NCI-H524 treated with DMSO at 0.1 percent for 48 hours (cell line): ENCODE measurements around the gene RAPGEF6.
"Not testable (repeated sequence)": the region's sequence is repeated elsewhere in the genome, so short reads cannot be mapped to it uniquely, and the experiment has no call there.

Source experiments
- DNase-seq: peaks from one replicate; lab custom pipeline; 2025; lab: John Stamatoyannopoulos, UW

RAPGEF6 gene

DNA sequence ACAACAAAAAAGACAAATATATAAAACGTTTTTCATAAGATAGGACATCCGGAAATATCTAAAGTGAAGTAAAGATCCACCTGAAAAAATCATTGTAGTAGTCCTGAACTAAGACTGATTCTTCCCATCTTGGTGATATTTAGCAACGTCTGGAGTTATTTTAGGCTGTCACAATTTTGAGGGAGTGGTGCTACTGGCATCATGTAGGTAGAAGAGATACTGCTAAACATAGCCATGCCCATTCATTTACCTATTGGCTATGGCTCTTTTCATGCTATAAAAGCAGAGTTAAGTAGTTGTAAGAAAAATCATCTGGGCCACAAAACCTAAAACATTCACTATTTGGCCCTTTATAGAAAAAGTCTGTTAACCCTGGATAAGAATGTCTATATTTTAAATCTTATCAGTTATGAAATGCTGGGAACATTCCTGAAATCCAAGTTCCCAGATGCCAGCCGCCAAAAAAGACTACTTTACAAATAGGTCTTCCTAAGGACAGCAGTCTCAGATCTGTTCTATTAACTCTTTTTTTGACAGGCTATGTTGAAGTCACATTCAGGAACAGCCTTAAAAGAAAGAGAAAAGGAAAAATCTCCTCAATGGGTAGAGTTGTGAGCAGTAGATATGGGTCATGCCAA is 27.0 kb downstream of the RAPGEF6 start:
- no peak for DNase-seq

- no peak for DNase-seq
Observed at GRCh38 chr5:131607418-131607817, 27.6 kb downstream of the RAPGEF6 start.

DNA sequence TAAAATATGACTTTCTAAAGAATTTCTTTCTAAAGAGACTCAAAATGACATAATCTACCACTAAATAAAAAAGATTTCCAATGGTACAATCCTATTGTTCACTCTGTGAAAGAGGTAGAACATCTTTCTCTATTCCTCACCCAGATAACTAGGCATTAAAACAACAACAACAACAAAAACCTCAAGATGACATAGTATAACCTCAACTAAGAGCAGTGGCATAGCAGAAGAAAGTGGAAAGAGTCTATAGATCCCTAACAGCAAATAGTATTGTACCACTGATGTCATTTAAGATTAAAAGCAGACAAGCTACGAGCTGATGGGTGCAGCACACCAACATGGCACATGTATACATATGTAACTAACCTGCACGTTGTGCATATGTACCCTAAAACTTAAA is 29.9 kb downstream of the RAPGEF6 start:
- DNase-seq = no peak

- no peak for DNase-seq
Observed at GRCh38 chr5:131595088-131596033, 39.7 kb downstream of the RAPGEF6 start.

DNA sequence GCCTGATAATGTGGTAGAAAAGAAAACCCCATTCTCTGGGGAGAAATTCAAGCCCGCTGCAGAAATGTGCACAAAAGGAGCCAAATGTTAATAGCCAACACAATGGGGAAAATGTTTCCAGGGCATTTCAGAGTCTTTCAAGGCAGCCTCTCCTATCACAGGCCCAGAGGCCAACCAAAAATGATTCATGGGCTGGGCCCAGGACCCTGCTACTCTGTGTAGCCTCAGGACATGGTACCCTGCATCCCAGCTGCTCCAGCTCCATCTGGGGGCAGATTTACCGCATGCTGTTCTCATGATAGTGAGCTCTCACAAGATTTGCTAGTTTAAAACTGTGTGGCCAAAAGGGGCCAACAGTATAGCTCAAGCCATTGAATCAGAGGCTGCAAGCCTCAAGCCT is 41.1 kb downstream of the RAPGEF6 start:
- no peak for DNase-seq

DNA sequence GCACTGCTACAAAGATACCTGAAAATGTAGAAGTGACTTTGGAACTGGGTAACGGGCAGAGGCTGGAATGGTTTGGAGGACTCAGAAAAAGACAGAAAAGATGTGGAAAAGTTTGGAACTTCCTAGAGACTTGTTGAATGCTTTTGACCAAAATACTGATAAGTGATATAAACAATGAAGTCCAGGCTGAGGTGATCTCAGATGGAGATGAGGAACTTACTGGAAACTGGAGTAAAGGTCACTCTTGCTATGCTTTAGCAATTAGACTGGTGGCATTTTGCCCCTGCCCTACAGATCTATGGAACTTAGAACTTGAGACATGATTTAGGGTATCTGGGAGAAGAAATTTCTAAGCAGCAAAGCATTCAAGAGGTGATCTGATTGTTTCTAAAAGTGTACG is 41.6 kb downstream of the RAPGEF6 start:
- not testable (repeated sequence) for DNase-seq

DNA sequence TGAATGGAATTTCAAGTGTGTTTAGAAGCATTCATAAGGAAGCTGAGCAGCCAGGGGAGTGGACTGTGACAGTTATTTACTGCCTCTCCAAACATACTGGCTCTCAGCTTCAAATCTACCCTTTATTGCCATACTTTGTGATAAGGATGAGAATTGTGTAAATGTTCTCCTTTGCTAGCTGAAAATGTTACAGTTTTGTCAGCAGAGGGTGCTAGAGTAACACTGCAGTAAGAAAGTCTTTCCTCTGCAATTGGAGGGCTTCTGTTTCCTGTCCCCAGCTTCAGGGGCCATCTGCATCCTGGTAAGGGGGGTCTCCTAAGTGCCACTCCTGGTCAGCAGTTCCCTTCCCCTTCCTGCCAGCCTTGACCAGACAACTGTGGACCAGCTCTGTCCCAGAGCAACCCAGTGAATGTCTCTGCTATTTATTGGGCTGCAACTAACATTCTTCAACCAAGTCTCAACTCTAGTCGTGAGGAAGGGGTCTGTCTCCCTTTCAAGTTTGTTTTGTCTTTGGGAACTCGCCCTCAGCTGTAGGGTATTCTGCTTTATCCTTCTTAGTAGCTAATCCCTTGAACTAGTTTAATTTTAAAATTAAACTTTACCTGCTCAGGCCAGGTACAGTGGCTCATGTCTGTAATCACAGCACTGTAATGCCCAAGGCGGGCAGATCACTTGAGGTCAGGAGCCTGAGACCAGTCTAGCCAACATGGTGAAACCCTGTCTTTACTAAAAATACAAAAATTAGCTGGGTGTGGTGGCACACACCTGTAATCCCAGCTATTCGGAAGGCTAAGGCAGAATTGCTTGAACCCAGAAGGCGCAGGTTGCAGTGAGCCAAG is 45.3 kb downstream of the RAPGEF6 start:
- DNase-seq = no peak

DNA sequence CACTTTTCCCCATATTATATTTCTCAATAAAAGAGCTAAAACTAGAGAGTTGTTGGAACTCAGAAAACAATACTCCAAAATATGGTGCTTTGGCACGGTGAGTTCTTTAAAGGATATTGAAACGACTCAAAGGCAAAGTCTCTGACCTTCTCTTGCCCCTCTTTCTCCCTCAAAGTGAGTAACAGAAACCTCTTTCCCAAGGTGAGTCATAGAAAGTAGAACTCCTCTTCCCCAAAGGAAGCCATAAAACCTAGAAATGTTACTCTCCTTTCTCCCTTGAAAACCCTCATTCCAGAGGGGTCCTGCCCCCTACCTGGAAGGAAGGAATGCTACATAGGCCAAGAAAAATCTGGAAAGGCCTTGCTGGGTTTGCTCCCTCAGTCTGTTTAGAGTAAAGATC is 47.5 kb downstream of the RAPGEF6 start:
- DNase-seq = no peak

DNA sequence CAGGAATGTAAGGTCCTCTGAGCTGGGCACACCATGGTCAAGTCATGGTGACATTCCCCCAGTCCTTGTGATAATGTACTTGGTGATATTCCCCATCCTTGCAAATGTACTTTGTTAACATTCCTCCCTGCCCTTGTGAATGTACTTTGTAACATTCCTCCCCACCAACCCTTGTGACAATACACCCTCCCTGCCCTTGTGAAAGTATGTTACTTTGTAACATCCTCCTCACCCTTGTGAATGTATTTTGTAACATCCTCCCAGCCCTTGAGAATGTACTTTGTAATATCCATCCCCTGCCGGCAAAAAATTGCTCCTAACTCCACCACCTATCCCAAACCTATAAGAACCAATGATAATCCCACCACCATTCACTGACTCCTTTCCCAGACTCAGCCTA is 53.3 kb downstream of the RAPGEF6 start:
- DNase-seq = no peak

GRCh38 chr5:131579917-131580671 is 54.9 kb downstream of the RAPGEF6 start:
- DNase-seq = no peak

- DNase-seq = no peak
Observed at GRCh38 chr5:131575660-131576227, 59.3 kb downstream of the RAPGEF6 start.

DNA sequence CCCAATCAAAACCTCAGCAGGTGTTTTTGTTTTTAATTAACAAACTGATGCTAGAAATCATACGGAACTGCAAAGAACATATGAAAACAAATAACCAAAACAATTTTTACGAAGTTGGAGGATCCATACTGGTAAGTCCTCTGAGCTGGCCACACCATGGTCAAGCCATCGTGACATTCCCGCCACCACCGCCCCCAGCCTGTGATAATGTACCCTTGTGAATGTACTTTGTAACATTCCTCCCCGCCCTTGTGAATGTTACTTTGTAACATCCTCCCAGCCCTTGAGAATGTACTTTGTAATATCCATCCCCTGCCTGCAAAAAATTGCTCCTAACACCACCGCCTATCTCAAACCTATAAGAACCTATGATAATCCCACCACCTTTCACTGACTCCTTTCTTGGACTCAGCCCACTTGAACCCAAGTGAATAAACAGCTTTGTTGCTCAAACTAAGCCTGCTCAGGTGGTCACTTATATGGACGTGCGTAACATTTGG is 63.3 kb downstream of the RAPGEF6 start:
- no peak for DNase-seq

GRCh38 chr5:131570757-131571156 is 64.3 kb downstream of the RAPGEF6 start:
- no peak for DNase-seq

- DNase-seq = no peak
Observed at GRCh38 chr5:131564229-131564652, 70.8 kb downstream of the RAPGEF6 start.

DNA sequence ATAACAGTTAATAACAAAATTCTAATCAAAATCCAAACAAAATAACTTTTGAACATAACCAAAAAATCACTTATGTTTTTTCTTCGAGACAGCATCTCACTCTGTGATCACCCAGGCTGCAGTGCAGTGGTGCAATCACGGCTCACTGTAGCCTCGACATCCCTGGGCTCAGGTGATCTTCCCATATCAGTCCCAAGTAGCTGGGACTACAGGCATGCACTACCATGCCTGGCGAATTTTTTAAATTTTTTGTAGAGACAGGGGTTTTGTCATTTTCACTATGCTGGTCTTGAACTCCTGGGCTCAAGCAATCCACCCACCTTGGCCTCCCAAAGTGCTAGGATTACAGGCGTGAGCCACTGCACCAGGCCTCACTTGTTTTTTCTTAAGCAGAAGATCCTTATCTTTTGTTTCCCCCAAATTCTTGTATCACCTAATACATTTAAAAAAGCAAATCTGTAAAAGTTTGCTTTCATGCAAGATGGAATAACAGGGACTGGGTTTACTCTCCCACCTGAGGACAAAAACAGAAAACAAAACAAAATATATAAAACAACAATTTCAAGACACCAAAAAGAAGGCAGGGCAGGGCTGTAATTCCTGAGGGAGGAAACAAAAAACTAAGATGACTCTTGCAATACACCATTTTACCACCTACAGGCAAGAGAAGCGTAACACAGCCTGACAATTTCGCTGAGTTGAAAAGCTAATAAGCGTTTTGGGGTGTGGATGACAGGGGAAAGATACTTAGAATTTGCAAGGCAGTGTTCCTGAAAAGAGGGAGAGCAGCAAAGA is 71.4 kb downstream of the RAPGEF6 start:
- DNase-seq = no peak

GRCh38 chr5:131550606-131551005 is 84.4 kb downstream of the RAPGEF6 start:
- no peak for DNase-seq

DNA sequence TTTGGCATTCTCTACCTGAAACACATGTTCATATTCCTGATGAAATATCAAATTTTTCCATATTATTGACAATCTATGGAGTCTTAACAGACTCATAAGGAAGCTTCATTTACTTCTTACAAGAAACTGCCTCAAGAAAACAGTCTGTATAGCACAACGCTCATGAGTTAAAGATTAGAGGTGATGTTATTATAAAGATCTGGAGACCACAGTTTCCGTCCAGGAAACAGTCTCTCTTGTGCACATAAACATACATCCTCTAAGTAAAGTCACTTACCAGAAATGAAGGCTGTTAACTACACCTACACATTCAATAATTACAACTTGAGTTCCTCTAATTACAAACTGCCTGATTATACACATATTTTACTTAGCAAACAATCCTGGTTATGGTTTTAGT is 86.9 kb downstream of the RAPGEF6 start:
- DNase-seq = no peak

GRCh38 chr5:131545845-131546244 is 89.2 kb downstream of the RAPGEF6 start:
- DNase-seq = no peak

DNA sequence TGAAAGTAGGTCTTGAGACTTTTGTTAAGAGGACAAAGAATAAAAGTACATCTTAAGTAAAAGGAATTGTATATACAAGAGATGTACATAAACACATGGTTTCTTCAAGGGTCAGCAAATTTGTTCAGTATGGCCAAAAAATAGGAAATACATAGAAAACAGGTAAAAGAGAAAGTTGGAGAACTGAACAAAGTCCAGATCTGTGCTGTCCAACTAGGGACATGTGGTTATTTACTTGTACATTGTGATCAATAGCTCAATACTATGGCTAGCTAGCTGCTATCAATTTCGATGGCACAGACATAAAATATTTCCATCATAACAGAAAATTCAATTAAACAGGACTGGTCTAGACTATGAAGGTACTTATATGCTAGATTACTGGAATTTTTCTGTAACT is 92.3 kb downstream of the RAPGEF6 start:
- no peak for DNase-seq

GRCh38 chr5:131541762-131542161 is 93.3 kb downstream of the RAPGEF6 start:
- DNase-seq = no peak
